OCI-LY3 (cell line): ENCODE data around the gene IDH3A.

Experiments
- EZH2phosphoT487 ChIP-seq: fragments of 200-600 bp; shearing (Covaris generic); IDR thresholded peaks from 2 replicates; pipeline ENCODE4 v1.6.1; 2018; ENCODE audit warnings: antibody characterized with exemption, mixed run types, low read depth
- TF ChIP-seq, protein P1 (sequence below): fragments of 200-600, 300-600 bp; sonication (generic); IDR thresholded peaks from 2 replicates; pipeline ENCODE4 v1.5.1; 2014; ENCODE audit warnings: antibody characterized with exemption, low read length, low read depth

DNA sequence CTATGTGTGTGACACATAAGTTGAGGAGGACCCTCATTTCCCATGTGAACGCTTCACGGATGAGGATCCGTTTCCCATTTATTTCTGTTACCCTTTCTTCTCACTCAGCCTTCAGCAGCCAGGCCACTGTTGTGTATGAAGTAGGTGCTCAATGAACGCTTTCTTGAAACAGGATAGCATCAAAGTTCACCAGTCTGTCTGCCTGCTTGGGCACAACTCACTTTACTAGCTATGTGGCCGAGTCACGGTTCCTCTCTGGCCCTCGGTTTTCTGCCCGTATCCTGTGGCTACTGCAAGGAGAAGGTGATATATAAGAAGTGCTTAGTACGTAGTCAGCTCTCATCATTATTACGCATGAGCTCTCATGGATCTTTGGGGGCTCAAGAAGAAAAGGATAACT is 62.8 kb downstream of the IDH3A start:
- TF ChIP-seq, protein P1, sequence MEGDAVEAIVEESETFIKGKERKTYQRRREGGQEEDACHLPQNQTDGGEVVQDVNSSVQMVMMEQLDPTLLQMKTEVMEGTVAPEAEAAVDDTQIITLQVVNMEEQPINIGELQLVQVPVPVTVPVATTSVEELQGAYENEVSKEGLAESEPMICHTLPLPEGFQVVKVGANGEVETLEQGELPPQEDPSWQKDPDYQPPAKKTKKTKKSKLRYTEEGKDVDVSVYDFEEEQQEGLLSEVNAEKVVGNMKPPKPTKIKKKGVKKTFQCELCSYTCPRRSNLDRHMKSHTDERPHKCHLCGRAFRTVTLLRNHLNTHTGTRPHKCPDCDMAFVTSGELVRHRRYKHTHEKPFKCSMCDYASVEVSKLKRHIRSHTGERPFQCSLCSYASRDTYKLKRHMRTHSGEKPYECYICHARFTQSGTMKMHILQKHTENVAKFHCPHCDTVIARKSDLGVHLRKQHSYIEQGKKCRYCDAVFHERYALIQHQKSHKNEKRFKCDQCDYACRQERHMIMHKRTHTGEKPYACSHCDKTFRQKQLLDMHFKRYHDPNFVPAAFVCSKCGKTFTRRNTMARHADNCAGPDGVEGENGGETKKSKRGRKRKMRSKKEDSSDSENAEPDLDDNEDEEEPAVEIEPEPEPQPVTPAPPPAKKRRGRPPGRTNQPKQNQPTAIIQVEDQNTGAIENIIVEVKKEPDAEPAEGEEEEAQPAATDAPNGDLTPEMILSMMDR: no peak
- no peak for TF ChIP-seq EZH2phosphoT487
